ENCODE results near the gene ENKD1. TPM values are rescaled to one million over a fixed set of nuclear protein-coding genes. Genes with fewer than 3 reads are reported as not detected.
A peak's percentile ranks its signal among the peaks of the same experiment; 100 is the strongest.

The ENKD1 gene
- total RNA-seq, 6 experiments from 2014 or later = 7.4 to 10.8 (median 8.9) TPM

- Mint-ChIP-seq H3K36me3 (ENCODE audit: low read depth) (no peaks in the 10 kb centered on the region), H3K4me1 (ENCODE audit: low read depth) (peaks cover 17% of the 10 kb centered on the region), H3K27ac (peak overlapping the region; percentile 61; the same call in 1 of the 2 replicates), H3K9me3 (no peaks in the 10 kb centered on the region), H3K27me3 (ENCODE audit: insufficient read depth) (0 out of 2 replicates have a peak, but pooled peaks cover 2% of the 10 kb centered on the region), H3K4me3 (peak overlapping the region; percentile 85)
- TF ChIP-seq CTCF (IDR thresholded peaks at IDR 0.05) = no peak
- peak; percentile 53 for DNase-seq
Measured at GRCh38 chr16:67661101-67661761, 5.3 kb downstream of the ENKD1 start.

GRCh38 chr16:67660564-67661028 is 6.0 kb downstream of the ENKD1 start, which contains the start of gene PARD6A:
TSS of gene PARD6A (plus strand) at chr16:67660960. CDS start at chr16:67661039, 79 bp downstream.
- no peaks in the 10 kb centered on the region for H3K36me3 Mint-ChIP-seq (ENCODE audit: low read depth)
- H3K9me3 Mint-ChIP-seq = no peaks in the 10 kb centered on the region
- peak within 1 kb of the TSS; percentile 97 for H3K27ac Mint-ChIP-seq
- 0 out of 2 replicates have a peak, but pooled peaks cover 2% of the 10 kb centered on the region for H3K27me3 Mint-ChIP-seq (ENCODE audit: insufficient read depth)
- H3K4me3 Mint-ChIP-seq = peak within 1 kb of the TSS; percentile 94
- no peak for TF ChIP-seq CTCF (IDR thresholded peaks at IDR 0.05)
- peaks cover 14% of the 10 kb centered on the region for H3K4me1 Mint-ChIP-seq (ENCODE audit: low read depth)
- DNase-seq = peak; percentile 94

- DNase-seq = peak; percentile 81
- Mint-ChIP-seq H3K27me3 (ENCODE audit: insufficient read depth) (0 out of 2 replicates have a peak, but pooled peaks cover 2% of the 10 kb centered on the region), H3K9me3 (no peaks in the 10 kb centered on the region), H3K36me3 (ENCODE audit: low read depth) (no peaks in the 10 kb centered on the region), H3K27ac (peak within 1 kb of the TSS; percentile 97), H3K4me1 (ENCODE audit: low read depth) (peaks cover 11% of the 10 kb centered on the region), H3K4me3 (peak within 1 kb of the TSS; percentile 94)
- TF ChIP-seq CTCF (IDR thresholded peaks at IDR 0.05) = no peak
Measured at GRCh38 chr16:67659675-67660563, 6.6 kb downstream of the ENKD1 start, which contains the start of gene ACD. TSS of gene ACD (minus strand) at chr16:67660260. CDS start at chr16:67660220, 40 bp downstream.

- H3K4me3 Mint-ChIP-seq = peak overlapping the region; percentile 94
- H3K27ac Mint-ChIP-seq = peak overlapping the region; percentile 33; the same call in 1 of the 2 replicates
- peaks cover 4% of the 10 kb centered on the region; the same call in 1 of the 2 replicates for H3K27me3 Mint-ChIP-seq (ENCODE audit: insufficient read depth)
- H3K36me3 Mint-ChIP-seq (ENCODE audit: low read depth) = no peaks in the 10 kb centered on the region
- no peak for DNase-seq
- H3K9me3 Mint-ChIP-seq = no peaks in the 10 kb centered on the region
- H3K4me1 Mint-ChIP-seq (ENCODE audit: low read depth) = peaks cover 11% of the 10 kb centered on the region
- no peak for TF ChIP-seq CTCF (IDR thresholded peaks at IDR 0.05)
Measured at GRCh38 chr16:67658849-67659674, 7.5 kb downstream of the ENKD1 start.

Data from HFFc6 (cell line).